Coronary artery (tissue), 2 donors: Measurements from ENCODE around the gene MCTP1.

Experiments used
- DNase-seq: peaks from one replicate; pipeline ENCODE4 v3.0.0-alpha.2; 2017; ENCODE audit warnings: low spot score
- H3K27ac ChIP-seq, 2 donors: fragments of 200-600 bp; sonication (generic); one replicate each; pipeline ENCODE4 v1.5.1; 2016 to 2019
- H3K4me3 ChIP-seq: fragments of 200-600 bp; sonication (generic); 2 replicates; pipeline ENCODE4 v1.5.1; 2016; ENCODE audit warnings: mild to moderate bottlenecking, moderate library complexity
- TF ChIP-seq, protein P1 (sequence below): fragments of 200-600 bp; sonication (generic); IDR thresholded peaks from one replicate; pipeline ENCODE4 v1.5.1; 2019; ENCODE audit warnings: antibody characterized with exemption

Gene MCTP1

DNA sequence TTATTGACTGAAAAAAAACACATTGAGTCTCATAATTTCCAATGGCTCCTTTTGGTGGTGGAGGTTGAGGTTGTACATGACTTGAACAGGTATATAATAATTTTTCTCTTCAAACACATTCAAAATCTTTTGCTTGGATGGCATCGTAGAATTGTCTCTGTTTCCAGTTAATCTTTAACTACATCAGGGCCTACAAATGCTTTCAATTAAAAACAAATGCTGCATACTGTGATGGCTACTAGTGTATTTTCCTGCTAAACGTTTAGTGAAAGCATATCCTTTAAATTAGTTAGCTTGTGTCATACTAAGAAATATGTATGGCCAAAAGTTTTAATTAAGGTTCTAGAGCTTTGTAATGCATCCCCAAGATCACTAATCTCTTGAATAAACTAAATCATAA, 352.6 kb downstream of the MCTP1 start:
- TF ChIP-seq, protein P1, sequence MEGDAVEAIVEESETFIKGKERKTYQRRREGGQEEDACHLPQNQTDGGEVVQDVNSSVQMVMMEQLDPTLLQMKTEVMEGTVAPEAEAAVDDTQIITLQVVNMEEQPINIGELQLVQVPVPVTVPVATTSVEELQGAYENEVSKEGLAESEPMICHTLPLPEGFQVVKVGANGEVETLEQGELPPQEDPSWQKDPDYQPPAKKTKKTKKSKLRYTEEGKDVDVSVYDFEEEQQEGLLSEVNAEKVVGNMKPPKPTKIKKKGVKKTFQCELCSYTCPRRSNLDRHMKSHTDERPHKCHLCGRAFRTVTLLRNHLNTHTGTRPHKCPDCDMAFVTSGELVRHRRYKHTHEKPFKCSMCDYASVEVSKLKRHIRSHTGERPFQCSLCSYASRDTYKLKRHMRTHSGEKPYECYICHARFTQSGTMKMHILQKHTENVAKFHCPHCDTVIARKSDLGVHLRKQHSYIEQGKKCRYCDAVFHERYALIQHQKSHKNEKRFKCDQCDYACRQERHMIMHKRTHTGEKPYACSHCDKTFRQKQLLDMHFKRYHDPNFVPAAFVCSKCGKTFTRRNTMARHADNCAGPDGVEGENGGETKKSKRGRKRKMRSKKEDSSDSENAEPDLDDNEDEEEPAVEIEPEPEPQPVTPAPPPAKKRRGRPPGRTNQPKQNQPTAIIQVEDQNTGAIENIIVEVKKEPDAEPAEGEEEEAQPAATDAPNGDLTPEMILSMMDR, result no peak
- DNase-seq, result no peak
- Histone ChIP-seq H3K27ac (no peak overlapping the region), H3K4me3 (no peak overlapping the region)

DNA sequence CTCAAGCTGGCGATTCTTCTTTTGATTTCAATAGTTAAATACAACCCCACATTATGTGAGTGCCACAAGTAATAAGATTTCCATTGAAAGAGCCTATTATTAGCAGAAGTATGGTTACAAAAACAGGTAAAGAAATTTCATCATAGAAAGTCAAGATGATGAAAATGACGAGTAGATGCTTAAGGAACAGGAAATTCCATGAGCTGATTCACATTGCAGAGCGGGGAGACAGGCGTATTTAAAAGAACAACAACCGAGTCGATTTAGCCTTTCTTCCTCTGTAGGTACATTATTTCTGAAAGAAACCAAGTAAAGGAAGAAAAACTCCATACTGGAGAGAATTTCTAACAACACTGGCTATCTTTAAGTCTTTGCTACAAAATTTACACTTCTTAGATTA, 356.0 kb downstream of the MCTP1 start:
- Histone ChIP-seq H3K4me3 (no peak overlapping the region), H3K27ac (no peak overlapping the region)
- no peak for DNase-seq
- TF ChIP-seq, protein P1, result no peak

DNA sequence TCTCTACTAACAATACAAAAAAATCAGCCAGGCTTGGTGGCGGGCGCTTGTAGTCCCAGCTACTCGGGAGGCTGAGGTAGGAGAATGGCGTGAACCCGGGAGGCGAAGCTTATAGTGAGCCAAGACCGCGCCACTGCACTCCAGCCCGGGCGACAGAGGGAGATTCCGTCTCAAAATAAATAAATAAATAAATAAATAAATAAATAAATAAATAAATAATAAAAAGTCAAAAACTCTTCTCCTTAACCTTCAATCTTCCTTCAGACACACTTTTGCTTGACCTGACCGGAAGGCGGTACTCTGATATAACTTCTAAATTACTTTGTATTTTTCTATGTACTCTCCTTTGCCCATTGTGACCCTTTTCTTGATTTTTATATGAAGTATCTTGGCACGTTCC, 364.3 kb downstream of the MCTP1 start:
- TF ChIP-seq, protein P1, result no peak
- no peak overlapping the region for H3K27ac ChIP-seq
- DNase-seq, result no peak
- H3K4me3 ChIP-seq, result no peak overlapping the region

DNA sequence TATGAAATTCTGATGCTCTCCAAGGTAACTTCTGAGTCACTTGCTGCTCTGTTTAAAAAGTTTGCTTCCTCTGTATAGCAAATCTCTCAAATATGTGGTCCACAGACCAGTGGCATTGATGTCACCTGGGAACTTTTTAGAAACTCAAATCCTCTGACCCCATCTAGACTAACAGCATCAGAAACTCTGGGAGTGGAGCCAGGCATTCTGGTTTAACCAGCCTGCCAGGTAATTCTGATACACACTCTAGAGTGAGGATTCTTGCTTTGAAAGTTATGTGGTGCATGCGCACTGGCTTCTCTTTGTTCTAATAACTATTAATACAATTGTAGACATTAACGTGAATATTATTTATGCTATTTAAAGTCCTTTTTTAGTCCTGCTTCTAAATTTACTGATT, 368.3 kb downstream of the MCTP1 start:
- Histone ChIP-seq H3K27ac (no peak overlapping the region), H3K4me3 (no peak overlapping the region)
- TF ChIP-seq, protein P1, result no peak
- DNase-seq, result no peak

DNA sequence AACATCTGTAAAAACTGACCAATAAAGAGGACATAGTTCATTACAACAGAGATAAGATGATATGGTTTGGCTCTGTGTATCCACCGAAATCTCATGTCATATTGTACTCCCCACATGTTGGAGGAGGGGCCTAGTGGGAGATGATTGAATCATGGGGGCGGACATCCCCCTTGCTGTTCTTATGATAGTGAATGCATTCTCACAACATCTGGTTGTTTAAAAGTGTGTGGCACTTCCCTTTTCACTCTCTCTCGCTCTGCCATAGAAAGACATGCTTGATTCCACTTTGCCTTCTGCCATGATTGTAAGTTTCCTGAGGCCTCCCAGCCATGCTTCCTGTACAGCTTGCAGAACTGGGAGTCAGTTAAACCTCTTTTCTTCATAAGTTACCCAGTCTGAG, 373.6 kb downstream of the MCTP1 start:
- TF ChIP-seq, protein P1, result no peak
- Histone ChIP-seq H3K27ac (no peak overlapping the region), H3K4me3 (no peak overlapping the region)
- DNase-seq, result no peak

DNA sequence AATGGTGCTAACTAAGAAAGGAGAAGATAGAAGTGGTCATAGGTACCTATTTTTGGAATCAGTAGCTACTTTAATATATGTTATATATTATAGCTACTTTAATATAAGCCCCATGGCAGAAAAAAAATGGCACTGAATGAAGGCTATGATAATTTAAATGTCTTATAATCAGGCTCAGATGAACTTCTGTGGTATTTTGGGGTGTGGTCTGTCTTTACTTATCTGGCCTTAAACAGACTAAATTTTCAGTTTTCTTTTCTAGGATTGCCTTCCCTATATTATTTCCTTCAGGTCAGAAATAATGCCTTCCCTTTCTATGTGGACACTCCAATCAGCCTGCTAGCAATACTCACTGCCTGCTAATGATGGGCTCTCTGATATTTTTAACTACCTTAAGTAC, 374.2 kb downstream of the MCTP1 start:
- DNase-seq, result no peak
- Histone ChIP-seq H3K4me3 (no peak overlapping the region), H3K27ac (no peak overlapping the region)
- TF ChIP-seq, protein P1, result no peak

DNA sequence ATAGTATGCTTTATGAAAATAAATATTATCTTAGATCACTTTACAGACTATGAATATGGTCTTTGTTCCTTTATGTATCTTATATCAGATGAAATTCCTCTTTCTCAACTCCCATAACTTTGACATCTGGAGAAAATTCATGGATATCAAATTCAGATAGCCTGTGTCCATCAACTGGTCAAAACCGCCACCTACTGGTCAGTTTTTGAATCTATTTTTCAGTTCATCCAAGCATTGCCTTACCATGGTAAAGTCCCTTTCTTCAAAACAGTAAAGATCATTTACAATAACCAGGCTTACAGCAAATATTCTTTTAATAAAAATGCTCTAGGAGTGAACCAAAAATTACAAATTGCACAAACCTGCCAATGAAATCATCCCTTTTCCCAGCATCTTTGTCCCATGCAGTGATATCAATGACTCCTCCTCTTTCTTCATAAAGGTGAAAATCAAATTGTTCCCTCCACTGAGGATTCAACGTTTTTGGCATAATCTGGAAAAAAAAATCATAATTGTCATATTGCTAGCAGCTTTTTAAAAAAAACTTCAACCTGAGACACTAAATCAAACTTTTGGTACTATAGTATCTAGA, 375.9 kb downstream of the MCTP1 start:
- DNase-seq, result no peak
- H3K4me3 ChIP-seq, result no peak overlapping the region
- TF ChIP-seq, protein P1, result no peak
- H3K27ac ChIP-seq, result no peak overlapping the region
